HG03558 (cell line): ENCODE data around the gene PLSCR3.

Experiments
- ATAC-seq: cut with Tn5 transposase; IDR thresholded peaks from one replicate; pipeline ENCODE4 v1.9.1; 2021; ENCODE audit warnings: moderate number of reproducible peaks; ENCODE audit not compliant: unreplicated experiment; ENCODE audit errors: extremely low read depth

PLSCR3 gene

GRCh38 chr17:7407485-7408251, 13.3 kb upstream of the PLSCR3 start, which contains the start of gene NLGN2:
Gene NLGN2 (plus strand): TSS chr17:7407845. CDS start chr17:7408256, 411 bp downstream.
- ATAC-seq = no peak

DNA sequence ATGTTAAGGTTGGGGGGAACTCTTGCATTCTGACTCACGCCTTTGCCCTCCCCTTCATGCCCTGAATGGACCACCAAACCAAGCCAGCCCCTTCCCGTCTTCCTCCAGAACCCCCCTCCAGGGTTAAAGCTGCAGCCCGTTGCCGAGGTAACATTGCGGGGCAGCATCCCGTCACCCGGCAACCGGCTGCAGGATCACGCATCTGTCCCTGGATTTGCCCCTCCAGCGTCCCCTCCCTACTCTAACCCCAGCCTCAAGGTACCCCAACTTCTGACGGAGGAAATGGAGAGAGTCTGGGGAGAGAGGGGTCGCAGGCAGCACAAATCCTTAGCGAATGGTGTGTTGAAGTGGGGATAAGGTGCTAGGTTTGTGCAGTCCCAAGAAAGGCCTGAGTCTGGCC, 12.8 kb upstream of the PLSCR3 start:
- no peak for ATAC-seq

- no peak for ATAC-seq
These were observed 12.0 kb upstream of the PLSCR3 start for GRCh38 chr17:7406235-7406825.

DNA sequence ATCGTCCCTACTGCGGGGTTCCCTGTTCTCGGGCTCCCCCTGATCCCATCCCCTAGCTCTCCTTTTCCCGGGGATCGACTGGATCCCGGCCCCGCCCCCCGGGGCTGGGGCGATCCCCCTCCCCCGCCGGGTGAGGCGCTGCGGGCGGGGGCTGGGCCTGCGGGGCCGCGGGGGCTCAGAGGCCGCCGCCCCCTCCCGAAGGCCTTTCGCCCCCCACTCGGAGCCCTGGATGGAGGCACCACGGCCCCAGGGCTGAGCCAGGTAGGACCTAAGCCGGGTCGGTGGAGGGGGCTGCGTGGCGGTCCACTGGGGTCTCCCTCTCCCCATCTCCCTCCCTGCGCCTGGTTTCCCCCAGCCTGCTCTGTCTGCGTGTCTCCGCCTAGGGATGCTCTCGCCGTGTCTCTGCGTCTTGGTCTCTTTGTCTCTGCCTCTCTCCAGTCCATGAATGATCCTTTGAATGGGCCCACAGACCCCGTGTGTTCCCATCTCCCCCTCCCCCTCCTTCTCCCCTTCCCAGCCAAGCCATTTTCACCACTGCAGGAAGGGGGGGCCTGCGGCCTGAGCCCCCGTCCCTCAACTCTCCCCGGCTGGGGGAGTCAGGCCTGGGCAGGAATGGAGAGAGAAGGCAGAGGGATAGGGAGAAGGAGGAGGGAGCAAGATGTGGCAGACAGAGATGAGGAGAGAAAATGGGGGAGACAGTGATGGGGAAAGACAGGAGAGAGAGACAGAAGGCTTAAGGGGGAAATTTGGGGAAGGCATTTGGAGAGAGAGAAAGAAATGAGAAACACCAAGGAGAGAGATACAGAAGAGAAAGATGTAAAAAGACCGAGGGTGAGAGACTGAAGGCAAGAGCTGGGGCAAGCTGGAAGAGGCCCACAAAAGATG, 11.3 kb upstream of the PLSCR3 start:
- no peak for ATAC-seq

DNA sequence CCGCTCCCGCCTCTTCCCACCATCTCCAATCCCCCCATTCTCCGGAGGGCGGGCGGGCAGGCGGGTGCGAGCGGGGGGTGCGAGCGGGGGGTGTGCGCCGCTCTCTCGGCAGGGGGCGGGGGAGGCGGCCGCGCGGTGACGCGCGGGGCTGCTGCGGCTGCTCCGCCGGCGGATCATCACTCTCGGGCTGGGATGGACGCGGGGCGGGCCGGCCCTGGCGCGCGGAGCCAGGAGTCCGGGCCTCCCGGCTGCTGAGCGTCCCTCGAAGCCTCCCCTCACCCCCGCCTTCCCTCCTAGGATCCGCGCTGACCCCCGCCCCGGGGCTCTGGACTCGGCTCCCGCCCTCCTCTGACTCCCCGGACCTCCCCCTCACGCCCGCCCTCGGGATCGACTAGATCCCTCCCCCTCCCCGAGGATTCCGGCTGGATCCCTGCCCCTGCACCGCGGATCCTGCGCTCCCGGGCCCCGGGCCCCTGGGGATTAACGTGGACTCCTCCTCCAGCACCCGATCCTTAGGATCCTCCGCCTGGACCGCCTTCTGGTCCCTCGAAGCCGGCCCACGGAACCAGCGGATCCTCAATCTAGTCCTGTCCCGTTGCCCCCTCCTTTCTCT, 10.5 kb upstream of the PLSCR3 start:
- ATAC-seq = peak; percentile 2

- peak; percentile 76 for ATAC-seq
These were observed 9.8 kb upstream of the PLSCR3 start, which contains the start of gene TMEM256 for GRCh38 chr17:7403977-7404736. Gene TMEM256 (minus strand): TSS chr17:7404097. CDS start chr17:7404084, 13 bp downstream.

GRCh38 chr17:7403727-7403976, 9.3 kb upstream of the PLSCR3 start:
- no peak for ATAC-seq

- ATAC-seq = no peak
These were observed 8.9 kb upstream of the PLSCR3 start for GRCh38 chr17:7403043-7403726.

- ATAC-seq = no peak
These were observed 4.3 kb upstream of the PLSCR3 start for GRCh38 chr17:7398612-7399011.

GRCh38 chr17:7396147-7396546, 1.8 kb upstream of the PLSCR3 start:
- no peak for ATAC-seq

DNA sequence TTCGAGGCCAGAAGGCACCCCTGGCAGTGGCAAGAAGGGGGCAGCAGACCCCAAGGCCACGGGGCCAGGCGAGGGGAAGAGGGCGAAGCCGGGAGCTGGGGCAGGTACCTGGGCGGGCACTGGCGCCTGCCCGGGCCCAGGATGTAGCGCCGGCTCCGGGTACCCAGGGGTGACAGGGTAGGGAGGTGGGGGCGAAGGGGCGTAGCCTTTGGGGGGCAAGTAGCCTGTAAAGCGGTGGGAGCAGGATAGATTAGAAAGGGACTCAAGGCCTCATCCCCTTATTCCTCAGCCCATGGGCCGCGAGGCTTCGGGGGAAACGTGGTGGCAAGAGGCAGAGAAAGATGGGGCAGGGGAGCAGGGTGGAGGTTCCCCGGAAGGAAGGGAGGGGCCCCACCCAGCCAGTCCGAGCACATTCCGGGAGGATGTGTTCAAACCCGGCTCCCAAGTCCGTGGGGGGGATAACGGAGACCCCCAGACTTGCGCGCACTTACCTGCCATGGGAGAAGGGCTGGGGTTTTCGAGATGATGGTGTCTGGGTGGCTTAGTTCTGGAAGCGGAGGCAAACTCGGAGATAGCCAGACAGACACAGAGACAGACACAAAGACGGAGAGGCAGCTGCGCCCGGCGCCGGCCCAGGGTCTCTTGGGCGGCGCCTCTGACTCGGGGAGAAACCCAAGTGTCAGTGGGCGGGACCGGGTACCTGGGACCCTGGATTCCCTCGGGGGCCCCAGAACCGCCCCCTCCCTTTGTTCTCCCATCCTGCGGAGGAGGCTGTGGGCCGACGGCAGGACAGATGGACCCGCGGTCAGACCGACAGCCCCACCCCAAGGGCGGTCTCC, 493 bp downstream of the PLSCR3 start:
- peak; percentile 13 for ATAC-seq

GRCh38 chr17:7392696-7393612, 1.4 kb downstream of the PLSCR3 start:
- ATAC-seq = no peak

DNA sequence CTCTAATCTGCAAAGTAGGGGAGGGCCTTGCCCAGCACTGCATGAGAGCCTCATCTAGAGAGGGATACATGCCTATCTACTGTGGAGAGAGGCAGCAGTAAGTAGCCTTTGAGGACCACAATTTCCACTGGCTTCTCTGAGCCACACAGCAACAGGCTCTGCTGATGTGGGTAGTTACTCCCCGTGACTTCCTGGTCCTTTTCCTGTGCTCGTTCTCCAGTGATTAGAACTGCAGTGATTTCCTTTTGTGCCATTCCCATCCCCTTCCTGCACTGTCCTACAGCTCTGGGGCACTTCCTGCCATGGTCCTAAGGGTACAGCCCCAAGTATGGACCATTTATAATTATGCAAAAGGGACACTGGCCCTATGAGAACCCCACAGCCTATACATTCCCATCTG, 3.0 kb downstream of the PLSCR3 start:
- no peak for ATAC-seq

GRCh38 chr17:7389924-7390910, 4.1 kb downstream of the PLSCR3 start:
- ATAC-seq = no peak

GRCh38 chr17:7388856-7389255, 5.5 kb downstream of the PLSCR3 start:
- no peak for ATAC-seq

DNA sequence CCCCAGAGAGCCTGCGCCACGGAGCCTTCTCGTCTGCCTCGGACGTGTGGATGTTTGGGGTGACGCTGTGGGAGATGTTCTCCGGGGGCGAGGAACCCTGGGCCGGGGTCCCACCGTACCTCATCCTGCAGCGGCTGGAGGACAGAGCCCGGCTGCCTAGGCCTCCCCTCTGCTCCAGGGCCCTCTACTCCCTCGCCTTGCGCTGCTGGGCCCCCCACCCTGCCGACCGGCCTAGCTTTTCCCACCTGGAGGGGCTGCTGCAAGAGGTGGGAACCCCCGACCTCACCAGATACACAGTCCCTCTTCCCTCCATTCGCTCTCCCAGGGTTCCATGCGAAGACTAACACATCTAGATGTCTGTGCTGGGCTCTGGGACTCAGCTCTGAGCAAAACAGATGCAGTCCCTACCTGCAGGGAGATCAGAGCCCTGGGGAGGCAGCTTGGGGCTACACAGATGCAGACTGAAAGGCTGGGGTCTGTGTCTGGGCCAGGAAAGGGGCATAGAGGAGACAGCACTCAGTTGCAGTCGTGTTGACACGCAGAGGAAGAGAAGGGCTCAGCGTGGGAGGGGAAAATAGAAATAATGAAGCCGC, 9.7 kb downstream of the PLSCR3 start:
- ATAC-seq = no peak
